B cell (primary cell): Measurements from ENCODE around the gene KIAA0753. TPM values are rescaled to one million over a fixed set of nuclear protein-coding genes. Genes with fewer than 3 reads are reported as not detected.

ENCODE experiments used
- ATAC-seq: fragments of 200-7000 bp; cut with Tn5 transposase; one replicate; pipeline ENCODE4 v1.10.0; 2021; ENCODE audit warnings: low read depth, mild to moderate bottlenecking, moderate number of reproducible peaks, moderate library complexity
- CTCF ChIA-PET: fragments of 350-600 bp; sonication (Branson Sonifier 250); formaldehyde crosslinking; loops from one replicate; lab custom pipeline; 2021; ENCODE audit warnings: antibody characterized with exemption, inconsistent platforms; lab: Charles Lee
- POLR2A ChIA-PET: fragments of 350-600 bp; sonication (Branson Sonifier 250); formaldehyde crosslinking; loops from one replicate; lab custom pipeline; 2021; ENCODE audit warnings: antibody characterized with exemption; lab: Charles Lee
- DNase-seq: peaks from one replicate; pipeline ENCODE4 v3.0.0; 2013
- H2AFZ ChIP-seq: 2 replicates; pipeline ENCODE4 v1.6.1; 2012; ENCODE audit warnings: mild to moderate bottlenecking, low read depth, low read length; ENCODE audit not compliant: insufficient read depth, poor library complexity, severe bottlenecking
- H3K27ac ChIP-seq, 2 donors: 1 replicate in 1 of 2; 2 replicates in 1 of 2; pipeline ENCODE4 v1.5.1; 2012 to 2013; ENCODE audit warnings: low read length in 2 of 2, mild to moderate bottlenecking in 2 of 2, moderate library complexity in 1 of 2
- H3K27me3 ChIP-seq, 4 experiments: fragments of 200-600 bp in 1 of 4; sonication (generic) in 1 of 4; replicated peaks in 1 of 4; 1 replicate in 2 of 4; 2 replicates in 2 of 4; pipeline versions ENCODE4 v1.6.1 to v1.7.0; 2013 to 2016; ENCODE audit warnings: low read length in 3 of 4, mild to moderate bottlenecking in 2 of 4, mixed read lengths in 1 of 4, moderate library complexity in 1 of 4; ENCODE audit not compliant: insufficient read depth in 4 of 4, control insufficient read depth in 3 of 4; ENCODE audit errors: control extremely low read depth in 1 of 4
- H3K36me3 ChIP-seq, 2 experiments: replicated peaks in 1 of 2; 1 replicate in 1 of 2; 2 replicates in 1 of 2; pipeline versions ENCODE4 v1.6.1 to v1.7.1; 2013; ENCODE audit warnings: low read length in 1 of 2; ENCODE audit not compliant: insufficient read depth in 2 of 2, control insufficient read depth in 1 of 2; ENCODE audit errors: control extremely low read depth in 1 of 2, extremely low read depth in 1 of 2
- H3K4me1 ChIP-seq, 2 donors: fragments of 200-600 bp in 1 of 2; sonication (generic) in 1 of 2; 1 replicate in 1 of 2; 2 replicates in 1 of 2; pipeline versions ENCODE4 v1.5.1 to v1.6.1; 2013 to 2017; ENCODE audit warnings: low read length in 2 of 2; ENCODE audit not compliant: control insufficient read depth in 2 of 2, insufficient read depth in 2 of 2
- H3K4me2 ChIP-seq: replicated peaks from 2 replicates; pipeline ENCODE3; 2012; ENCODE audit warnings: mild to moderate bottlenecking, low read depth, low read length; ENCODE audit not compliant: poor library complexity, severe bottlenecking
- H3K4me3 ChIP-seq, 5 experiments: fragments of 200-600 bp in 1 of 5; sonication (generic) in 1 of 5; 1 replicate in 3 of 5; 2 replicates in 2 of 5; pipeline versions ENCODE4 v1.5.1 to v1.7.0; 2011 to 2016; ENCODE audit warnings: low read length in 4 of 5, mild to moderate bottlenecking in 4 of 5, low read depth in 2 of 5, control low read depth in 1 of 5, moderate library complexity in 1 of 5; ENCODE audit not compliant: insufficient read depth in 1 of 5; ENCODE audit errors: control extremely low read depth in 1 of 5, extremely low read depth in 1 of 5
- H3K79me2 ChIP-seq: fragments of 200-600 bp; sonication (generic); one replicate; pipeline ENCODE4 v1.6.0; 2016; ENCODE audit warnings: low read length; ENCODE audit not compliant: control insufficient read depth, insufficient read depth
- H3K9ac ChIP-seq: fragments of 200-600 bp; sonication (generic); 2 replicates; pipeline ENCODE4 v1.6.1; 2017; ENCODE audit warnings: mild to moderate bottlenecking, low read length, moderate library complexity
- H3K9me3 ChIP-seq, 3 donors: one replicate each; pipeline versions ENCODE4 v1.6.1 to v1.7.1; 2013; ENCODE audit warnings: low read length in 2 of 3; ENCODE audit not compliant: control insufficient read depth in 2 of 3, insufficient read depth in 1 of 3; ENCODE audit errors: control extremely low read depth in 1 of 3
- H4K20me1 ChIP-seq: 2 replicates; pipeline ENCODE4 v1.6.0; 2012; ENCODE audit warnings: mild to moderate bottlenecking, low read length; ENCODE audit not compliant: insufficient read depth, control insufficient read depth, poor library complexity, severe bottlenecking
- H3K27ac Mint-ChIP-seq: one replicate; pipeline ENCODE4 v1.8.0; 2021; ENCODE audit warnings: mixed read lengths
- H3K27me3 Mint-ChIP-seq: one replicate; pipeline ENCODE4 v1.8.0; 2021; ENCODE audit warnings: mixed read lengths
- H3K4me1 Mint-ChIP-seq: one replicate; pipeline ENCODE4 v1.8.0; 2021; ENCODE audit warnings: mixed read lengths
- H3K4me3 Mint-ChIP-seq: one replicate; pipeline ENCODE4 v1.8.0; 2021; ENCODE audit warnings: mixed read lengths
- H3K9me3 Mint-ChIP-seq: one replicate; pipeline ENCODE4 v1.8.0; 2022; ENCODE audit warnings: mixed read lengths; ENCODE audit not compliant: insufficient read depth
- CTCF ChIP-seq: fragments of 200-600 bp; IDR thresholded peaks from one replicate; pipeline ENCODE4 v1.8.0; 2022; ENCODE audit warnings: antibody characterized with exemption, mild to moderate bottlenecking
- EZH2 ChIP-seq: IDR thresholded peaks from 2 replicates; pipeline ENCODE4 v1.6.1; 2012; ENCODE audit warnings: borderline replicate concordance, low read depth, mild to moderate bottlenecking, moderate library complexity, low read length; ENCODE audit not compliant: insufficient read depth, poor library complexity, severe bottlenecking
- WGBS: methylation state at CpG from one replicate; pipeline ENCODE4 v1.1.5; 2013; ENCODE audit warnings: missing lambda C conversion rate; ENCODE audit not compliant: insufficient coverage; 5-methylcytosine and 5-hydroxymethylcytosine counted together
- intact Hi-C: fragments of 100-400 bp; cut with micrococcal nuclease; formaldehyde crosslinking; loops from one replicate; pipeline ENCODE4 v1.10.0; 2022
- polyA plus RNA-seq: library from polyadenylated mRNA; depleted of rRNA; stranded (reverse); fragments of >200 nt; gene quantifications from 2 replicates; pipeline ENCODE4 v1.2.3, GENCODE V29; 2012
- total RNA-seq, 2 donors: library from RNA; stranded (reverse); fragments of 120-200 nt in 1 of 2; gene quantifications; 1 replicate in 1 of 2; 2 replicates in 1 of 2; pipeline versions ENCODE4 v1.2.3 to v1.2.4, GENCODE V29; 2013 to 2022

The KIAA0753 gene
- total and polyA plus RNA-seq, 2 donors (not counting 1 experiment from before 2014, with no cell fraction given): 6.3 to 29.1 TPM

- Histone ChIP-seq H3K9me3 (peaks cover 0 to 3% (median 0%) of the 10 kb centered on the region in 3 donors), H3K27me3 (no peaks in the 10 kb centered on the region), H3K36me3 (peaks cover 29 to 57% of the 10 kb centered on the region in 2 experiments), H3K4me3 (no peak overlapping the region), H3K4me2 (no peak overlapping the region), H2AFZ (no peak overlapping the region), H4K20me1 (no peaks in the 10 kb centered on the region), H3K4me1 (no peaks in the 10 kb centered on the region), H3K79me2 (no peaks in the 10 kb centered on the region), H3K9ac (no peak overlapping the region), H3K27ac (no peak overlapping the region)
- WGBS: 98% methylated on average over 13 of the region's 15 CpGs
- Mint-ChIP-seq H3K4me1 (no peaks in the 10 kb centered on the region), H3K9me3 (no peaks in the 10 kb centered on the region), H3K27me3 (no peaks in the 10 kb centered on the region), H3K27ac (no peak overlapping the region), H3K4me3 (no peak overlapping the region)
- POLR2A ChIA-PET: no interaction called here
- CTCF ChIA-PET: no interaction called here
- intact Hi-C loops: no loop called here
- no peak for DNase-seq
- no peak for ATAC-seq
- TF ChIP-seq EZH2 (no peak), CTCF (no peak)
Measured at GRCh38 chr17:6589266-6589946, 51.1 kb downstream of the KIAA0753 start.

- H3K4me3 Mint-ChIP-seq: no peak overlapping the region
- H3K79me2 ChIP-seq: no peaks in the 10 kb centered on the region
- H3K4me2 ChIP-seq: no peak overlapping the region
- 100% methylated on average over 3 of the region's 5 CpGs for WGBS
- POLR2A ChIA-PET: interaction anchor here (0.6 kb wide), 1 partner anchor 145 kb away, joined by 3 read pairs; no protein-coding TSS in a partner anchor
- peaks cover 0 to 4% (median 0%) of the 10 kb centered on the region in 3 donors for H3K9me3 ChIP-seq
- H3K27ac Mint-ChIP-seq: no peak overlapping the region
- H3K4me1 ChIP-seq: no peaks in the 10 kb centered on the region
- H2AFZ ChIP-seq: no peak overlapping the region
- H3K9me3 Mint-ChIP-seq: peaks cover 2% of the 10 kb centered on the region
- H3K27ac ChIP-seq: no peak overlapping the region
- no peaks in the 10 kb centered on the region for H3K4me1 Mint-ChIP-seq
- H3K4me3 ChIP-seq: no peak overlapping the region
- intact Hi-C loops: no loop called here
- H4K20me1 ChIP-seq: no peaks in the 10 kb centered on the region
- no peaks in the 10 kb centered on the region for H3K27me3 ChIP-seq
- no peak for TF ChIP-seq CTCF
- TF ChIP-seq EZH2: no peak
- ATAC-seq: no peak
- CTCF ChIA-PET: no interaction called here
- peaks cover 32 to 60% of the 10 kb centered on the region in 2 experiments for H3K36me3 ChIP-seq
- H3K9ac ChIP-seq: no peak overlapping the region
- H3K27me3 Mint-ChIP-seq: no peaks in the 10 kb centered on the region
- no peak for DNase-seq
Measured at GRCh38 chr17:6588165-6588564, 52.3 kb downstream of the KIAA0753 start.
